WTC11 (cell line): ENCODE measurements around the gene NFS1.

Source experiments
- CTCF ChIP-seq: fragments of 200-600 bp; IDR thresholded peaks from 2 replicates; pipeline ENCODE4 v1.8.0; 2022; ENCODE audit warnings: antibody characterized with exemption
- NFYB ChIP-seq: sonication (generic); formaldehyde crosslinking; conservative IDR thresholded peaks from 2 replicates; pipeline ENCODE4 v1.8.0; 2022; ENCODE audit warnings: low read depth, missing genetic modification reagents
- NR3C1 ChIP-seq: sonication (generic); formaldehyde crosslinking; conservative IDR thresholded peaks from 2 replicates; pipeline ENCODE4 v1.8.1; 2023; ENCODE audit warnings: low read depth, mild to moderate bottlenecking, missing genetic modification reagents
- ZBTB43 ChIP-seq: sonication (generic); formaldehyde crosslinking; IDR thresholded peaks from 2 replicates; pipeline ENCODE4 v1.8.1; 2023; ENCODE audit warnings: mild to moderate bottlenecking, missing genetic modification reagents
- ZNF232 ChIP-seq: sonication (generic); formaldehyde crosslinking; IDR thresholded peaks from 2 replicates; pipeline ENCODE4 v1.8.0; 2022; ENCODE audit warnings: mild to moderate bottlenecking, missing genetic modification reagents

GRCh38 chr20:35700625-35701148, 1.5 kb upstream of the NFS1 start:
- TF ChIP-seq NR3C1 (no peak), CTCF (no peak), NFYB (no peak), ZNF232 (CRISPR knock-in tag) (no peak), ZBTB43 (CRISPR knock-in tag) (no peak)
